ENCODE measurements around the gene NRTN.

The NRTN gene

DNA sequence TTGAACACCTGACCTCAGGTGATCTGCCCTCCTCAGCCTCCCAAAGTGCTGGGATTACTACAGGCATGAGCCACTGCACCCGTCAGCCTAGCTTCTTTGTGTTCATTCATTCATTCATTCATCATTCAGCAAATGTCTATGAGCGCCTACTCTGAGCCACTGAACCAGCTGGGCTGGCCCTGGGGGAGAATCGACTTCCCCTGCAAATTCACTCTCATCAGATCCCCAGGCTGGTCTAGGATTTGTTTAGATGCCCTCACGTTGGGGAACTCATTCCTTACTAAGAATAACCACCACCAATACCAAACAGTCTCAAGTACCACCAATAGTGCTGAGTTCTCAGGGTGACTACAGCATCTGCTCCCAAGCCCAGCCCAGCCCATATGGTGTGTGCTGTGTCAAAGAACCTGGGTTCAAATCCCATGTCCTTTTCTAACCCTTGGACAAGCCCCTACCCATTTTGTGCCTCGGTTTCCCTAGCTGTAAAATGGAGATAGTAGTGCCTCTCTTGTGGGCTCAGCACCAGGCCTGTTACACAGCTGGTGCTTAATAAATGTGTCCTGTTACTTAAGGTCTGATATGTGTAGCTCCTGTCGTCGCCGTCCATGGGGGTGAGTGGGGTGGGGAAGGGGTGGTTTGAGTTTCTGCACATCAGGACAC lies 16.8 kb downstream of the NRTN start:
- Histone ChIP-seq H3K27me3 (ENCODE audit: insufficient read depth, low read length, poor library complexity) (no peaks in the 10 kb centered on the region), H3K4me3 (ENCODE audit: low read depth in 1 of 2, low read length in 2 of 2) (no peak overlapping the region), H3K9ac (ENCODE audit: low read depth, low read length) (no peak overlapping the region), H3K4me2 (ENCODE audit: insufficient read depth, low read length) (no peak overlapping the region), H3K79me2 (ENCODE audit: insufficient read depth, low read length) (no peaks in the 10 kb centered on the region), H4K20me1 (ENCODE audit: insufficient read depth, low read length) (peaks cover under 1% of the 10 kb centered on the region; the same call in 1 of the 2 replicates), H3K36me3 (ENCODE audit: insufficient read depth, low read length) (no peaks in the 10 kb centered on the region), H3K27ac (ENCODE audit: low read length) (no peak overlapping the region), H3K9me3 (ENCODE audit: insufficient read depth, low read length, severe bottlenecking) (no peaks in the 10 kb centered on the region), H2AFZ (ENCODE audit: low read depth, low read length) (no peak overlapping the region), H3K4me1 (ENCODE audit: insufficient read depth, low read length) (peaks cover 6% of the 10 kb centered on the region)
- TF ChIP-seq, protein P1, sequence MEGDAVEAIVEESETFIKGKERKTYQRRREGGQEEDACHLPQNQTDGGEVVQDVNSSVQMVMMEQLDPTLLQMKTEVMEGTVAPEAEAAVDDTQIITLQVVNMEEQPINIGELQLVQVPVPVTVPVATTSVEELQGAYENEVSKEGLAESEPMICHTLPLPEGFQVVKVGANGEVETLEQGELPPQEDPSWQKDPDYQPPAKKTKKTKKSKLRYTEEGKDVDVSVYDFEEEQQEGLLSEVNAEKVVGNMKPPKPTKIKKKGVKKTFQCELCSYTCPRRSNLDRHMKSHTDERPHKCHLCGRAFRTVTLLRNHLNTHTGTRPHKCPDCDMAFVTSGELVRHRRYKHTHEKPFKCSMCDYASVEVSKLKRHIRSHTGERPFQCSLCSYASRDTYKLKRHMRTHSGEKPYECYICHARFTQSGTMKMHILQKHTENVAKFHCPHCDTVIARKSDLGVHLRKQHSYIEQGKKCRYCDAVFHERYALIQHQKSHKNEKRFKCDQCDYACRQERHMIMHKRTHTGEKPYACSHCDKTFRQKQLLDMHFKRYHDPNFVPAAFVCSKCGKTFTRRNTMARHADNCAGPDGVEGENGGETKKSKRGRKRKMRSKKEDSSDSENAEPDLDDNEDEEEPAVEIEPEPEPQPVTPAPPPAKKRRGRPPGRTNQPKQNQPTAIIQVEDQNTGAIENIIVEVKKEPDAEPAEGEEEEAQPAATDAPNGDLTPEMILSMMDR (IDR thresholded peaks at IDR 0.05; ENCODE audit: borderline replicate concordance, extremely low read depth, low read length, poor library complexity, severe bottlenecking), result no peak
- no peak for TF ChIP-seq EZH2 (IDR thresholded peaks at IDR 0.05; ENCODE audit: borderline replicate concordance, low read depth, low read length, severe bottlenecking)
- no peak for ATAC-seq (ENCODE audit: insufficient read depth, low read depth)
- DNase-seq, result no peak

DNA sequence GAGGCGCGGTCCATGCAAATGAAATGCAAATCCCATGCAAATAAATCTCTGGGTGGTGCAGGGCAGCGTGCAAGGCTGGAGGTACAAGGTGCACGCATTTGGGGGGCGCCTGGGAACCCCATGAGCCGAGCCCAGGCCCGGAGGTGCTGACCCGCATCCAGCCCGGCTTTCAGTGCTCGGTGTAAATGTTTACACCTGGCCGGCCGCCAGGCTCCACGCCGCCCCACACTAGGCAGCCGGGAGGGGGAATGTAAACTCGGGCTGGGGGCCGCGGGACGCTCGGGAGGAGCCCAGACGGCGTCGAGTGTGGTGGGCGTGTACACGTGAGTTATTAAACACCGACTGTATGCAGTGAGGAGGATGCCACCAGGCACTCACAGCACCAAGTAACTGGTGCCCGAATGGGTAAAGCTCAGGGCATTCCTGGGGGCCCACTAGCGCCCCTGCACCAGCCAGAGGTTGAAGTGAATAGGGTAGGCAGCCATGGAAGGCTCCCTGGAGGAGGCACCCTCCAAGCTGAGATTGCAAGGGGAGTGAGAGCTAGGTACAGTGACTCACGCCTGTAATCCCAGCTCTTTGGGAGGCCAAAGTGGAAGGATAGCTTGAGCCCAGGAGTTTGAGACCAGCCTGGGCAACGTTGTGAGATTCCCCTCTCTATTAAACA lies 17.4 kb downstream of the NRTN start:
- DNase-seq (no peak), ATAC-seq (ENCODE audit: insufficient read depth, low read depth) (no peak)
- Histone ChIP-seq H3K4me2 (ENCODE audit: insufficient read depth, low read length) (no peak overlapping the region), H4K20me1 (ENCODE audit: insufficient read depth, low read length) (peaks cover 3% of the 10 kb centered on the region; the same call in 1 of the 2 replicates), H3K27me3 (ENCODE audit: insufficient read depth, low read length, poor library complexity) (peaks cover 3% of the 10 kb centered on the region), H3K27ac (ENCODE audit: low read length) (no peak overlapping the region), H2AFZ (ENCODE audit: low read depth, low read length) (no peak overlapping the region), H3K9ac (ENCODE audit: low read depth, low read length) (no peak overlapping the region), H3K4me3 (ENCODE audit: low read depth in 1 of 2, low read length in 2 of 2) (no peak overlapping the region), H3K36me3 (ENCODE audit: insufficient read depth, low read length) (no peaks in the 10 kb centered on the region), H3K4me1 (ENCODE audit: insufficient read depth, low read length) (peaks cover 9% of the 10 kb centered on the region), H3K79me2 (ENCODE audit: insufficient read depth, low read length) (no peaks in the 10 kb centered on the region), H3K9me3 (ENCODE audit: insufficient read depth, low read length, severe bottlenecking) (no peaks in the 10 kb centered on the region)
- TF ChIP-seq, protein P1 (IDR thresholded peaks at IDR 0.05; ENCODE audit: borderline replicate concordance, extremely low read depth, low read length, poor library complexity, severe bottlenecking), result no peak
- TF ChIP-seq EZH2 (IDR thresholded peaks at IDR 0.05; ENCODE audit: borderline replicate concordance, low read depth, low read length, severe bottlenecking), result no peak

DNA sequence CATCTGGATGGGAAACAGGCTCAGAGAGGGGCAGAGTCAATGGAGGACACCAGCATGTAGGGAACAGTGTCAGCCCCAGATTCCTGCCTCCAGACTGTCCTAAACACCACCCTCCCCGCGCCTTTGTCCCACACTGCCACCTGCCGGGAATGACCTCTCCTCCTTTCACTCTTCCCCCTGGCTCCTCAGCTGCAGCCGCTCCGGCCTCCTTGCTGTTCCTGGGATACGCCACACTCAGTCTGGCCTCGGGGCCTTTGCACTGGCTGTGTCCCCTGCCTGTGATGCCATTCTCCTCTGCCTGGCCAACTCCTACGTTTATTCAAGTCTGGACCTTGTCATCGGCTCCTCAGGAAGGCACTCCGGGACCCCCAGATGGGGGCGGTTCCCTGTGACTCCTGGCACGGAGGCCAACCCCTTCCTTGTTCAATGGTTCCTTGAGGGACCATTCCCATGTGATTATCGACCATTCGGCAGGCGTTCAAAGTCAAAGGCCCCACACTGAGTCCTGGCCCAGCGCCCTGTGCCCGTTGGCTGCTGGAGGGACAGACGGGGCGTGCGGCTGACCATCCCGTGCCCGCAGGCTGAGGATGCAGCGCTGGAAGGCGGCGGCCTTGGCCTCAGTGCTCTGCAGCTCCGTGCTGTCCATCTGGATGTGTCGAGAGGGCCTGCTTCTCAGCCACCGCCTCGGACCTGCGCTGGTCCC lies 18.9 kb downstream of the NRTN start:
- no peak overlapping the region for H3K4me3 ChIP-seq (ENCODE audit: low read depth in 1 of 2, low read length in 2 of 2)
- no peak for ATAC-seq (ENCODE audit: insufficient read depth, low read depth)
- peaks cover 7% of the 10 kb centered on the region for H3K27me3 ChIP-seq (ENCODE audit: insufficient read depth, low read length, poor library complexity)
- H3K79me2 ChIP-seq (ENCODE audit: insufficient read depth, low read length), result no peaks in the 10 kb centered on the region
- TF ChIP-seq EZH2 (IDR thresholded peaks at IDR 0.05; ENCODE audit: borderline replicate concordance, low read depth, low read length, severe bottlenecking), result no peak
- TF ChIP-seq, protein P1 (IDR thresholded peaks at IDR 0.05; ENCODE audit: borderline replicate concordance, extremely low read depth, low read length, poor library complexity, severe bottlenecking), result no peak
- peaks cover 3% of the 10 kb centered on the region for H4K20me1 ChIP-seq (ENCODE audit: insufficient read depth, low read length)
- H3K27ac ChIP-seq (ENCODE audit: low read length), result no peak overlapping the region
- peaks cover 9% of the 10 kb centered on the region for H3K4me1 ChIP-seq (ENCODE audit: insufficient read depth, low read length)
- no peaks in the 10 kb centered on the region for H3K36me3 ChIP-seq (ENCODE audit: insufficient read depth, low read length)
- no peaks in the 10 kb centered on the region for H3K9me3 ChIP-seq (ENCODE audit: insufficient read depth, low read length, severe bottlenecking)
- H3K9ac ChIP-seq (ENCODE audit: low read depth, low read length), result no peak overlapping the region
- H3K4me2 ChIP-seq (ENCODE audit: insufficient read depth, low read length), result no peak overlapping the region
- no peak overlapping the region for H2AFZ ChIP-seq (ENCODE audit: low read depth, low read length)
- no peak for DNase-seq
